Measurements from ENCODE around the gene TNPO3. TPM values are rescaled to one million over a fixed set of nuclear protein-coding genes. Genes with fewer than 3 reads are reported as not detected.

The TNPO3 gene
- total and polyA plus RNA-seq, 2 of the 4 experiments (the other 2 are of a cell fraction), result 24.2 to 77.2 TPM

- no peak for ATAC-seq (ENCODE audit: low read depth)
Observed at GRCh38 chr7:128913870-128914565, 140.9 kb downstream of the TNPO3 start.

More at GRCh38 chr7:128913870-128914565, 140.9 kb downstream of the TNPO3 start:
- Histone ChIP-seq H3K36me3 (ENCODE audit: control insufficient read depth, insufficient read depth, low read length) (no peaks in the 10 kb centered on the region), H3K18ac (ENCODE audit: low read depth, low read length) (no peak overlapping the region), H4K5ac (ENCODE audit: low read depth, low read length) (no peak overlapping the region), H3K9me1 (ENCODE audit: insufficient read depth, low read length) (no peaks in the 10 kb centered on the region), H4K8ac (ENCODE audit: low read depth in 2 of 2, low read length in 2 of 2) (no peak overlapping the region), H3K4me2 (ENCODE audit: low read depth, low read length) (no peak overlapping the region), H3K4ac (ENCODE audit: low read depth, low read length) (no peak overlapping the region), H3K27ac (ENCODE audit: insufficient read depth, low read length) (no peak overlapping the region), H4K91ac (ENCODE audit: insufficient read depth, low read depth, low read length) (no peak overlapping the region), H4K20me1 (ENCODE audit: insufficient read depth, low read length) (0 out of 2 replicates have a peak, but pooled peaks cover 3% of the 10 kb centered on the region), H3K9ac (ENCODE audit: low read depth, low read length) (no peak overlapping the region), H3K23ac (ENCODE audit: low read depth, low read length) (no peak overlapping the region), H2BK120ac (ENCODE audit: low read depth, low read length) (no peak overlapping the region), H3K4me3 (ENCODE audit: insufficient read depth, low read depth, low read length) (no peak overlapping the region), H3K9me3 (ENCODE audit: control insufficient read depth, insufficient read depth, low read length) (peaks cover 5% of the 10 kb centered on the region), H2AK5ac (ENCODE audit: low read depth, low read length) (no peak overlapping the region), H2BK5ac (ENCODE audit: low read depth, low read length, poor library complexity, severe bottlenecking) (no peak overlapping the region), H3K14ac (replicated peaks; ENCODE audit: low read depth, low read length) (no peak overlapping the region), H3K4me1 (ENCODE audit: control insufficient read depth, insufficient read depth, low read length) (peaks cover 2% of the 10 kb centered on the region; the same call in 1 of the 2 replicates), H3K56ac (ENCODE audit: extremely low read depth, insufficient read depth, low read length) (no peak overlapping the region), H2AFZ (replicated peaks; ENCODE audit: low read length, poor library complexity) (no peak overlapping the region), H2BK20ac (ENCODE audit: low read depth, low read length) (no peak overlapping the region), H3K79me1 (ENCODE audit: low read depth in 1 of 2, low read length in 2 of 2) (no peaks in the 10 kb centered on the region), H2BK15ac (ENCODE audit: low read depth, low read length) (no peak overlapping the region), H2AK9ac (replicated peaks; ENCODE audit: low read depth, low read length, poor library complexity) (no peak overlapping the region), H3K27me3 (ENCODE audit: control insufficient read depth, insufficient read depth, low read length) (peaks cover 80% of the 10 kb centered on the region)
- ChIA-PET CTCF (no interaction called here), POLR2A (ENCODE audit: unreplicated experiment) (no interaction called here)
- DNase-seq, result no peak
- WGBS, 2 experiments (ENCODE audit: extremely low coverage in 2 of 2, insufficient read length in 1 of 2), result 68% methylated on average over 6 of the region's 10 CpGs; no CpG with 5 or more reads in 1 of the 2 experiments
- TF ChIP-seq RCOR1 (IDR thresholded peaks at IDR 0.05; ENCODE audit: insufficient replicate concordance, low read length) (no peak), SMC3 (IDR thresholded peaks at IDR 0.05; ENCODE audit: low read depth, low read length) (no peak), MAFK (IDR thresholded peaks at IDR 0.05; ENCODE audit: low read depth, low read length) (no peak), MAZ (IDR thresholded peaks at IDR 0.05; ENCODE audit: borderline replicate concordance, low read depth, low read length) (no peak), BHLHE40 (IDR thresholded peaks at IDR 0.05; ENCODE audit: low read depth, low read length) (no peak), USF2 (IDR thresholded peaks at IDR 0.05; ENCODE audit: low read depth, low read length) (no peak), FOS (IDR thresholded peaks at IDR 0.05; ENCODE audit: low read depth, low read length) (no peak), ELK1 (IDR thresholded peaks at IDR 0.05; ENCODE audit: borderline replicate concordance, low read depth, low read length) (no peak), RFX5 (IDR thresholded peaks at IDR 0.05; ENCODE audit: low read depth, low read length) (no peak), MXI1 (IDR thresholded peaks at IDR 0.05; ENCODE audit: borderline replicate concordance, low read depth, low read length) (no peak), NFE2L2 (IDR thresholded peaks at IDR 0.05; ENCODE audit: low read depth, low read length) (no peak), RAD21 (IDR thresholded peaks at IDR 0.05; ENCODE audit: low read length) (no peak), POLR2A (IDR thresholded peaks at IDR 0.05; ENCODE audit: low read depth, low read length) (no peak), CTCF (conservative IDR thresholded peaks at IDR 0.05; ENCODE audit: low read depth, low read length) (no peak), CEBPB (IDR thresholded peaks at IDR 0.05; ENCODE audit: low read depth, low read length) (no peak), CHD1 (IDR thresholded peaks at IDR 0.05; ENCODE audit: low read depth, low read length) (no peak)
- dilution Hi-C loops (cut with HindIII; ENCODE audit: low sequenced_read_pairs, unreplicated experiment) (no loop called here), in situ Hi-C loops (cut with MboI; ENCODE audit: low sequenced_read_pairs) (no loop called here), intact Hi-C loops (cut with micrococcal nuclease) (no loop called here)
- BruUV-seq (replicated peaks), result no TSS peak
